Measurements from ENCODE around the gene MNS1. TPM values are rescaled to one million over a fixed set of nuclear protein-coding genes. Genes with fewer than 3 reads are reported as not detected.

MNS1 gene
- total and polyA plus RNA-seq, 9 donors = 1.8 to 11.0 (median 3.4) TPM

DNA sequence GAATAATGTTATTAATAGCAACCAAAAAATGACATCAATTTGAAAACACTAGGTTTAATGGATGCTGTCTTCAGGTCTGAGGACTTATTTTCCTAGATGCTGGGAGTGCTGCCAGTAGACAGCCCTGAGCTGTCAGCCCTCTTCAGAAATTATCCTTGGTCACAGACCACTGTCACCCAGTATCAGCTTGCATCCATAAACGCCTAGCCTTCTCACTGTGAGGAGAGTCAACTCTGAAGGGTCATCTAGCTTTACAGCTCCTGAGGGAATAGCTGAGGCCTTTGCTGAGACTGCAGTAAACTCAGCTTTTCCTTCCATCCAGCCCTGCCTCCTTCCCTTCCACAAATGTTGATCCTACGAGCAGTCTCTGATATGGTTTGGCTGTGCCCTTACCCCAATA, 19.4 kb upstream of the MNS1 start:
- intact Hi-C loops (cut with DNase I) = loop anchor here in 1 of 4 donors (10.0 kb wide), 1 partner anchor 391 kb away; no protein-coding TSS in a partner anchor
- H3K4me1 ChIP-seq (ENCODE audit: insufficient read depth) = no peaks in the 10 kb centered on the region
- 59 to 72% (median 65%) methylated on average over 2 of the region's 2 CpGs for WGBS, 3 donors
- no peak overlapping the region for H3K27ac ChIP-seq
- H3K9me3 ChIP-seq = no peaks in the 10 kb centered on the region
- no peaks in the 10 kb centered on the region for H3K27me3 ChIP-seq
- no peak for TF ChIP-seq POLR2A (IDR thresholded peaks at IDR 0.05)
- TF ChIP-seq, protein P1, sequence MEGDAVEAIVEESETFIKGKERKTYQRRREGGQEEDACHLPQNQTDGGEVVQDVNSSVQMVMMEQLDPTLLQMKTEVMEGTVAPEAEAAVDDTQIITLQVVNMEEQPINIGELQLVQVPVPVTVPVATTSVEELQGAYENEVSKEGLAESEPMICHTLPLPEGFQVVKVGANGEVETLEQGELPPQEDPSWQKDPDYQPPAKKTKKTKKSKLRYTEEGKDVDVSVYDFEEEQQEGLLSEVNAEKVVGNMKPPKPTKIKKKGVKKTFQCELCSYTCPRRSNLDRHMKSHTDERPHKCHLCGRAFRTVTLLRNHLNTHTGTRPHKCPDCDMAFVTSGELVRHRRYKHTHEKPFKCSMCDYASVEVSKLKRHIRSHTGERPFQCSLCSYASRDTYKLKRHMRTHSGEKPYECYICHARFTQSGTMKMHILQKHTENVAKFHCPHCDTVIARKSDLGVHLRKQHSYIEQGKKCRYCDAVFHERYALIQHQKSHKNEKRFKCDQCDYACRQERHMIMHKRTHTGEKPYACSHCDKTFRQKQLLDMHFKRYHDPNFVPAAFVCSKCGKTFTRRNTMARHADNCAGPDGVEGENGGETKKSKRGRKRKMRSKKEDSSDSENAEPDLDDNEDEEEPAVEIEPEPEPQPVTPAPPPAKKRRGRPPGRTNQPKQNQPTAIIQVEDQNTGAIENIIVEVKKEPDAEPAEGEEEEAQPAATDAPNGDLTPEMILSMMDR (IDR thresholded peaks at IDR 0.05) = no peak
- no peak for TF ChIP-seq EP300 (IDR thresholded peaks at IDR 0.05)
- no peaks in the 10 kb centered on the region for H3K36me3 ChIP-seq
- DNase-seq = no peak
- no peak overlapping the region for H3K4me3 ChIP-seq

DNA sequence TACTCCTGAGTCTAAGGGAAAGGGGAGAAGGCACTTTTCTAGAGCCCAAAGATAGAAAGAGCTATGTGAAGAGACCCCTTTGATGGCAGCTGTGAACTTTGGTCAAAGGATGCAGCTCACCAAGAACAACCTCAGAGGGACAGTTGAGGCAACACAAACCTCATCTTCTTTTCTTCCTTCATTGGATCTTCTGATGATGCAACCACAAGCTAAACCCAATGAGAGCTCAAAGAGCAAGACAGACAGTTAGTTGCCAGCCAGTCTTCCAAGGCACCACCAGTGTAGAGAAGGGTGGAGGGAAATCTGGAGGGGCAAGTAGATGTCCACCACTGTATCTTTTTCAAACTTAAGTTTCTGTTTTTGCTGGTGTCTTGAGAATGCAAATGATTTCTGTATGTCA, 10.4 kb upstream of the MNS1 start:
- Histone ChIP-seq H3K27me3 (no peaks in the 10 kb centered on the region), H3K9me3 (no peaks in the 10 kb centered on the region), H3K36me3 (no peaks in the 10 kb centered on the region), H3K4me1 (ENCODE audit: insufficient read depth) (no peaks in the 10 kb centered on the region), H3K27ac (no peak overlapping the region), H3K4me3 (no peak overlapping the region)
- DNase-seq = no peak
- TF ChIP-seq EP300 (IDR thresholded peaks at IDR 0.05) (no peak), POLR2A (IDR thresholded peaks at IDR 0.05) (no peak)
- TF ChIP-seq, protein P1 (IDR thresholded peaks at IDR 0.05) = no peak
- intact Hi-C loops (cut with DNase I) = no loop called here

DNA sequence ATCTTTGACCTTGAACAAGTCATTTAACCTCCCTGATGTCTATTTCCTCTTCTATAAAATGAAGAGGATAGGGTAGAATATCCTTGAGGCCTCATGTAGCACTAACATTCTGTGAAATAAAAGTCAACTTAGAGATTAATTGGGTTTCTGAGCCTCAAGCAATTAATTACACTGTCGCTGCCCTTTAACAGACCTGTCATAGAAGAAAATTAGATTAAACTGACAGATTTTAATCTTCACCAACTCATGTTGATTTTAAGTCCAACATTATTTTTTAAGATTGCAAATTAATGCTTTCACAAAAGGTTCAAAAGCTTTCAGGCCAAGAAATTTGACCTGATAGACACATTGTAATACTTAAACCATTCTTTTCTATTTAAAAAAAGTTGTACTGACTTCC, 8.1 kb upstream of the MNS1 start:
- TF ChIP-seq EP300 (IDR thresholded peaks at IDR 0.05) (no peak), POLR2A (IDR thresholded peaks at IDR 0.05) (no peak)
- TF ChIP-seq, protein P1 (IDR thresholded peaks at IDR 0.05) = no peak
- H3K36me3 ChIP-seq = no peaks in the 10 kb centered on the region
- intact Hi-C loops (cut with DNase I) = no loop called here
- no peaks in the 10 kb centered on the region for H3K4me1 ChIP-seq (ENCODE audit: insufficient read depth)
- 65 to 79% (median 71%) methylated on average over 1 of the region's 1 CpG for WGBS, 3 donors
- H3K9me3 ChIP-seq = no peaks in the 10 kb centered on the region
- DNase-seq = no peak
- H3K27me3 ChIP-seq = no peaks in the 10 kb centered on the region
- H3K27ac ChIP-seq = no peak overlapping the region
- no peak overlapping the region for H3K4me3 ChIP-seq

DNA sequence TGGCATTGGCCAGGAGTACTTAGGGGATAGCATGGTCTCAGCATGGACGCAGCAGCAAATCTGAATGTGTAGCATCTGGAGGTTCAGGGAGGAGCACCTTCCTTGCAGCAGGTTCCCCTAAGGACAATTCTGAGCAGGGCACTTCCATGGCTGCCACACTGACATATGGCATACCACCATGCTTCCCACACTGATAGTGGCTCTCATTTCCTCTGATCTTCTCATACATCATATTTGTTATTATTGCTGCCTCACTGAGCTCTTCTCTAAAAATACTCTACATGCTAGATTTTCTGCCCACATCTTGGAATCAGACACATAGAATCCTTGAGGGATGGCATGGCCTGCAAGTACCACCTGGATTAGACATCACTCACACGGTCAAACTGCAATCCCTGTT, 7.3 kb upstream of the MNS1 start:
- no peak overlapping the region for H3K27ac ChIP-seq
- intact Hi-C loops (cut with DNase I) = no loop called here
- no peaks in the 10 kb centered on the region for H3K36me3 ChIP-seq
- no peaks in the 10 kb centered on the region for H3K4me1 ChIP-seq (ENCODE audit: insufficient read depth)
- H3K9me3 ChIP-seq = no peaks in the 10 kb centered on the region
- no peak for DNase-seq
- H3K27me3 ChIP-seq = no peaks in the 10 kb centered on the region
- no peak for TF ChIP-seq POLR2A (IDR thresholded peaks at IDR 0.05)
- TF ChIP-seq, protein P1 (IDR thresholded peaks at IDR 0.05) = no peak
- no peak for TF ChIP-seq EP300 (IDR thresholded peaks at IDR 0.05)
- 66 to 76% (median 73%) methylated on average over 2 of the region's 2 CpGs for WGBS, 3 donors
- no peak overlapping the region for H3K4me3 ChIP-seq

Data from ovary (tissue), 9 donors.